Thoracic aorta (tissue), 2 donors: ENCODE results near the gene LIPE. TPM values are rescaled to one million over a fixed set of nuclear protein-coding genes. Genes with fewer than 3 reads are reported as not detected.

Experiments used
- ATAC-seq: fragments of 150-250 bp; one replicate; pipeline ENCODE4 v1.8.0; 2017; ENCODE audit warnings: low read depth; ENCODE audit not compliant: insufficient number of reproducible peaks, low FRiP score
- DNase-seq: peaks from one replicate; pipeline ENCODE4 v3.0.0-alpha.2; 2020; ENCODE audit warnings: low spot score
- H3K27ac ChIP-seq, 2 donors: fragments of 200-600 bp; sonication (generic); 1 replicate in 1 of 2; 2 replicates in 1 of 2; pipeline ENCODE4 v1.5.1; 2016; ENCODE audit warnings: mild to moderate bottlenecking in 2 of 2, moderate library complexity in 2 of 2
- H3K27me3 ChIP-seq: fragments of 200-600 bp; sonication (generic); replicated peaks from 2 replicates; pipeline ENCODE4 v1.6.0; 2016; ENCODE audit warnings: mild to moderate bottlenecking; ENCODE audit not compliant: insufficient read depth
- H3K36me3 ChIP-seq: fragments of 200-600 bp; sonication (generic); one replicate; pipeline ENCODE4 v1.5.1; 2016
- H3K4me1 ChIP-seq, 2 donors: fragments of 200-600 bp; sonication (generic); 1 replicate in 1 of 2; 2 replicates in 1 of 2; pipeline versions ENCODE4 v1.5.1 to v1.6.0; 2016; ENCODE audit warnings: low read depth in 2 of 2, mild to moderate bottlenecking in 1 of 2; ENCODE audit not compliant: control insufficient read depth in 1 of 2
- H3K4me3 ChIP-seq: fragments of 200-600 bp; sonication (generic); 2 replicates; pipeline ENCODE4 v1.5.1; 2016; ENCODE audit warnings: mild to moderate bottlenecking
- H3K9me3 ChIP-seq: fragments of 200-600 bp; sonication (generic); 2 replicates; pipeline ENCODE4 v1.5.1; 2016
- CTCF ChIP-seq: fragments of 200-600 bp; sonication (generic); IDR thresholded peaks from one replicate; pipeline ENCODE4 v1.5.1; 2019; ENCODE audit warnings: antibody characterized with exemption
- total RNA-seq, 2 donors: library from RNA; depleted of rRNA; stranded (reverse); fragments of >200 nt; gene quantifications; one replicate each; pipeline versions ENCODE4 v1.1.0 to v1.2.3, GENCODE V29; 2016

Gene LIPE
- 1 to 10 TPM; 4.5 to 7.3 TPM for total RNA-seq

GRCh38 chr19:42427313-42427712 lies at the start of gene LIPE:
Gene LIPE (minus strand): TSS chr19:42427388. CDS start chr19:42427149, 239 bp downstream.
- Histone ChIP-seq H3K27me3 (no peaks in the 10 kb centered on the region), H3K4me3 (no peak within 1 kb of the TSS)
- no peak for DNase-seq

GRCh38 chr19:42475366-42475765 lies 48.2 kb upstream of the LIPE start:
- DNase-seq (no peak), ATAC-seq (no peak)
- TF ChIP-seq CTCF = no peak
- Histone ChIP-seq H3K27ac (no peak overlapping the region), H3K9me3 (no peaks in the 10 kb centered on the region), H3K27me3 (no peaks in the 10 kb centered on the region), H3K36me3 (no peaks in the 10 kb centered on the region), H3K4me3 (no peak overlapping the region), H3K4me1 (no peaks in the 10 kb centered on the region)

More at GRCh38 chr19:42427313-42427712, at the start of gene LIPE:
- H3K27ac ChIP-seq = no peak within 1 kb of the TSS
- no peaks in the 10 kb centered on the region for H3K9me3 ChIP-seq
- H3K4me1 ChIP-seq = peaks cover 9 to 17% of the 10 kb centered on the region in 2 donors
- ATAC-seq = no peak
- H3K36me3 ChIP-seq = no peaks in the 10 kb centered on the region
- no peak for TF ChIP-seq CTCF

- no peaks in the 10 kb centered on the region for H3K4me1 ChIP-seq
- no peaks in the 10 kb centered on the region for H3K27me3 ChIP-seq
- no peak overlapping the region for H3K4me3 ChIP-seq
- DNase-seq (no peak), ATAC-seq (no peak)
- no peaks in the 10 kb centered on the region for H3K36me3 ChIP-seq
- TF ChIP-seq CTCF = no peak
- H3K9me3 ChIP-seq = no peaks in the 10 kb centered on the region
- H3K27ac ChIP-seq = no peak overlapping the region
These were observed 47.6 kb upstream of the LIPE start for GRCh38 chr19:42474743-42475142.

GRCh38 chr19:42473686-42474085 lies 46.5 kb upstream of the LIPE start:
- no peak for ATAC-seq
- Histone ChIP-seq H3K9me3 (no peaks in the 10 kb centered on the region), H3K36me3 (no peaks in the 10 kb centered on the region), H3K27ac (no peak overlapping the region), H3K27me3 (no peaks in the 10 kb centered on the region), H3K4me1 (no peaks in the 10 kb centered on the region), H3K4me3 (no peak overlapping the region)
- no peak for DNase-seq
- no peak for TF ChIP-seq CTCF

- H3K36me3 ChIP-seq = no peaks in the 10 kb centered on the region
- DNase-seq (no peak), ATAC-seq (no peak)
- TF ChIP-seq CTCF = no peak
- no peaks in the 10 kb centered on the region for H3K27me3 ChIP-seq
- H3K27ac ChIP-seq = no peak overlapping the region
- no peak overlapping the region for H3K4me3 ChIP-seq
- no peaks in the 10 kb centered on the region for H3K9me3 ChIP-seq
- H3K4me1 ChIP-seq = no peaks in the 10 kb centered on the region
These were observed 45.4 kb upstream of the LIPE start for GRCh38 chr19:42472402-42473147.
